Measurements from ENCODE around the gene ZP1.

DNA sequence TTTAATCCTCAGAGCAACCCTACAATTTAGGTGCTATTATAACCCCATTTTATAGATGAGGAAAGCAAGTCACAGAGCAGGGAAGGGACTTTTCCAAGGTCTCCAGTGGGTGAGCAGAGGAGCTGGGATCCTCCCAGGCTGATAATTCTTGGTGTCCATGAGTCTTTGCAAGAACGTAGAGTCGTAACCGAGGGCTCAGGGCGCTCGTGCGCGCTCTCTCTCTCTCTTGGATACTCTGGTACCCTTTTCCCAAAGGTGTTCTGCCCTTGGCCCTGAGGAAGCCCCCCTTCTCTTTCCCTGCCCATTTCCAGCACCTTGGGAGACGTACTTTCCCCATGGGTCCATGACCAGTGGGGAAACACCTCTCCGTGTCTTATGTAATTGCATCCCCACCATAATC is 5.2 kb upstream of the ZP1 start:
- TF ChIP-seq YY1 (tag by site-specific recombination; IDR thresholded peaks at IDR 0.05) (no peak), ZNF274 (IDR thresholded peaks at IDR 0.05; ENCODE audit: low read length) (no peak), ZNF274 (tag by site-specific recombination; IDR thresholded peaks at IDR 0.05; ENCODE audit: borderline replicate concordance) (no peak)

Measured in HEK293 (cell line).